H1 (cell line): Measurements from ENCODE around the gene BCAP31. TPM values are rescaled to one million over a fixed set of nuclear protein-coding genes. Genes with fewer than 3 reads are reported as not detected.

Experiments
- CTCF ChIA-PET: fragments of 300-600 bp; sonication (Branson Sonifier 250); formaldehyde crosslinking; loops from one replicate; lab custom pipeline; 2021; ENCODE audit not compliant: partially characterized antibody; lab: Charles Lee
- POLR2A ChIA-PET: fragments of 300-600 bp; sonication (Branson Sonifier 250); formaldehyde crosslinking; loops from one replicate; lab custom pipeline; 2021; ENCODE audit warnings: inconsistent platforms; ENCODE audit not compliant: partially characterized antibody; lab: Charles Lee
- DNase-seq, 2 experiments: peaks; one replicate each; pipeline versions ENCODE4 v3.0.0 to v3.0.0-alpha.2; 2010 to 2022; ENCODE audit warnings: low spot score in 2 of 2, low read depth in 1 of 2, mixed read lengths in 1 of 2
- FAIRE-seq: peaks from 2 replicates; lab custom pipeline; 2011; peaks lifted over from hg19 to GRCh38; lab: Jason Lieb, UNC
- H2AFZ ChIP-seq: 2 replicates; pipeline ENCODE4 v1.8.1; 2012; ENCODE audit warnings: low read length, inconsistent platforms
- H2AK5ac ChIP-seq: 2 replicates; pipeline ENCODE4 v1.6.1; 2013; ENCODE audit warnings: low read depth, low read length
- H2BK120ac ChIP-seq: replicated peaks from 2 replicates; pipeline ENCODE3; 2013; ENCODE audit warnings: low read depth, low read length, inconsistent platforms
- H2BK12ac ChIP-seq: 2 replicates; pipeline ENCODE4 v1.6.1; 2013; ENCODE audit warnings: low read depth, low read length
- H2BK15ac ChIP-seq: 2 replicates; pipeline ENCODE4 v1.6.1; 2013; ENCODE audit warnings: low read length
- H2BK20ac ChIP-seq: 2 replicates; pipeline ENCODE4 v1.6.1; 2013; ENCODE audit warnings: low read length
- H2BK5ac ChIP-seq: 2 replicates; pipeline ENCODE4 v1.6.1; 2013; ENCODE audit warnings: low read depth, low read length
- H3K14ac ChIP-seq: 2 replicates; pipeline ENCODE4 v1.6.1; 2013; ENCODE audit warnings: inconsistent platforms; ENCODE audit not compliant: insufficient read length
- H3K18ac ChIP-seq: 2 replicates; pipeline ENCODE4 v1.6.1; 2013; ENCODE audit warnings: low read length; ENCODE audit errors: extremely low read depth
- H3K23ac ChIP-seq: 2 replicates; pipeline ENCODE4 v1.6.1; 2013; ENCODE audit warnings: inconsistent platforms; ENCODE audit not compliant: insufficient read length
- H3K23me2 ChIP-seq: 2 replicates; pipeline ENCODE4 v1.6.1; 2013; ENCODE audit warnings: low read depth, low read length
- H3K27ac ChIP-seq: 2 replicates; pipeline ENCODE4 v1.6.1; 2011; ENCODE audit warnings: low read depth, low read length, inconsistent platforms
- H3K27me3 ChIP-seq, 4 experiments: replicated peaks in 1 of 4; 1 replicate in 1 of 4; 2 replicates in 3 of 4; pipeline versions ENCODE4 v1.6.1 to v1.8.1; 2011 to 2013; ENCODE audit warnings: low read length in 3 of 4, mild to moderate bottlenecking in 3 of 4, inconsistent platforms in 2 of 4, mixed read lengths in 2 of 4, moderate library complexity in 1 of 4; ENCODE audit not compliant: control insufficient read depth in 3 of 4, insufficient read depth in 3 of 4; ENCODE audit errors: extremely low read depth in 1 of 4
- H3K36me3 ChIP-seq, 4 experiments: 2 replicates each; pipeline versions ENCODE4 v1.6.1 to v1.8.1; 2011 to 2013; ENCODE audit warnings: mild to moderate bottlenecking in 4 of 4, low read length in 3 of 4, moderate library complexity in 2 of 4, control low read depth in 1 of 4, inconsistent platforms in 1 of 4; ENCODE audit not compliant: insufficient read depth in 4 of 4, control insufficient read depth in 2 of 4
- H3K4ac ChIP-seq: replicated peaks from 2 replicates; pipeline ENCODE3; 2013; ENCODE audit warnings: low read length, low read depth, mixed read lengths, inconsistent platforms; ENCODE audit not compliant: insufficient read length
- H3K4me1 ChIP-seq, 4 experiments: replicated peaks in 1 of 4; 1 replicate in 1 of 4; 2 replicates in 3 of 4; pipeline versions ENCODE4 v1.6.1 to v1.8.1; 2011 to 2013; ENCODE audit warnings: low read length in 3 of 4, inconsistent platforms in 2 of 4, mixed read lengths in 1 of 4; ENCODE audit not compliant: insufficient read depth in 4 of 4, control insufficient read depth in 3 of 4
- H3K4me2 ChIP-seq, 2 experiments: 2 replicates each; pipeline versions ENCODE4 v1.6.1 to v1.8.1; 2011 to 2013; ENCODE audit warnings: low read depth in 2 of 2, low read length in 2 of 2, control low read depth in 1 of 2, inconsistent platforms in 1 of 2, mild to moderate bottlenecking in 1 of 2; ENCODE audit not compliant: insufficient read depth in 1 of 2
- H3K4me3 ChIP-seq, 4 experiments: fragments of 200-600, 300-600 bp in 1 of 4; sonication (generic), shearing (Covaris generic), sonication (Bioruptor Twin) in 1 of 4; 2 replicates each; pipeline versions ENCODE4 v1.5.1 to v1.8.1; 2011 to 2016; ENCODE audit warnings: low read length in 4 of 4, low read depth in 3 of 4, control low read depth in 2 of 4, inconsistent platforms in 2 of 4, mild to moderate bottlenecking in 2 of 4, mixed read lengths in 1 of 4, moderate library complexity in 1 of 4; ENCODE audit not compliant: insufficient read depth in 2 of 4; ENCODE audit errors: extremely low read depth in 1 of 4
- H3K56ac ChIP-seq: replicated peaks from 2 replicates; pipeline ENCODE3; 2013; ENCODE audit warnings: low read depth, mild to moderate bottlenecking, mixed read lengths, low read length, inconsistent platforms; ENCODE audit not compliant: insufficient read length
- H3K79me1 ChIP-seq: 2 replicates; pipeline ENCODE4 v1.6.1; 2013; ENCODE audit warnings: low read depth, low read length, control low read depth
- H3K79me2 ChIP-seq, 2 experiments: 2 replicates each; pipeline versions ENCODE4 v1.6.1 to v1.8.1; 2012 to 2013; ENCODE audit warnings: low read length in 2 of 2, mild to moderate bottlenecking in 2 of 2, inconsistent platforms in 1 of 2; ENCODE audit not compliant: insufficient read depth in 2 of 2, control insufficient read depth in 1 of 2
- H3K9ac ChIP-seq, 4 experiments: replicated peaks in 1 of 4; 1 replicate in 1 of 4; 2 replicates in 3 of 4; pipeline versions ENCODE4 v1.6.1 to v1.8.1; 2011 to 2013; ENCODE audit warnings: low read depth in 3 of 4, low read length in 3 of 4, control low read depth in 2 of 4, mild to moderate bottlenecking in 2 of 4, moderate library complexity in 2 of 4, inconsistent platforms in 1 of 4; ENCODE audit errors: extremely low read depth in 1 of 4
- H3K9me3 ChIP-seq, 2 experiments: 2 replicates each; pipeline versions ENCODE4 v1.6.1 to v1.8.1; 2012 to 2013; ENCODE audit warnings: mild to moderate bottlenecking in 2 of 2, moderate library complexity in 2 of 2, control low read depth in 1 of 2, inconsistent platforms in 1 of 2, low read depth in 1 of 2, low read length in 1 of 2, mixed read lengths in 1 of 2; ENCODE audit not compliant: insufficient read depth in 2 of 2
- H4K20me1 ChIP-seq, 2 experiments: replicated peaks in 1 of 2; 2 replicates each; pipeline versions ENCODE3 to v1.8.1; 2011 to 2013; ENCODE audit warnings: inconsistent platforms in 2 of 2, low read length in 2 of 2, mild to moderate bottlenecking in 1 of 2; ENCODE audit not compliant: insufficient read depth in 2 of 2, control insufficient read depth in 1 of 2
- H4K5ac ChIP-seq: 2 replicates; pipeline ENCODE4 v1.6.1; 2013; ENCODE audit warnings: low read length, low read depth, mixed read lengths, inconsistent platforms; ENCODE audit not compliant: insufficient read length
- H4K8ac ChIP-seq: 2 replicates; pipeline ENCODE4 v1.8.0; 2013; ENCODE audit warnings: mild to moderate bottlenecking, moderate library complexity, low read length, inconsistent platforms; ENCODE audit not compliant: insufficient read depth; ENCODE audit errors: extremely low read depth
- H4K91ac ChIP-seq: replicated peaks from 2 replicates; pipeline ENCODE3; 2013; ENCODE audit warnings: low read length, mixed read lengths, inconsistent platforms; ENCODE audit not compliant: insufficient read length
- CBX8 ChIP-seq: fragments of 300-800, 300-1000 bp; sonication (generic); IDR thresholded peaks from 2 replicates; pipeline ENCODE4 v1.7.1; 2016; ENCODE audit warnings: low read depth, low read length, borderline replicate concordance
- CEBPB ChIP-seq: IDR thresholded peaks from 2 replicates; pipeline ENCODE4 v1.6.1; 2012; ENCODE audit warnings: low read depth, low read length
- CHD2 ChIP-seq: IDR thresholded peaks from 2 replicates; pipeline ENCODE4 v1.6.1; 2012; ENCODE audit warnings: low read length, improper control_type of control experiment
- JUN ChIP-seq: IDR thresholded peaks from 2 replicates; pipeline ENCODE4 v1.6.1; 2011; ENCODE audit warnings: low read depth, mild to moderate bottlenecking, improper control_type of control experiment, low read length
- RNF2 ChIP-seq: fragments of 200-900, 300-1000 bp; sonication (generic); IDR thresholded peaks from 2 replicates; pipeline ENCODE4 v1.7.1; 2016; ENCODE audit warnings: borderline replicate concordance, low read depth, mild to moderate bottlenecking, antibody characterized with exemption, low read length; ENCODE audit not compliant: poor library complexity, severe bottlenecking; ENCODE audit errors: missing control alignments
- TAF7 ChIP-seq: optimal IDR thresholded peaks from 2 replicates; pipeline ENCODE3; 2011; ENCODE audit warnings: low read depth, mild to moderate bottlenecking, inconsistent platforms, low read length, moderate library complexity, borderline replicate concordance
- WGBS, 2 experiments: shearing (Covaris generic) in 1 of 2; methylation state at CpG; one replicate each; pipeline versions ENCODE4 v1.1.6 to v1.1.7; 2013 to 2015; ENCODE audit warnings: low lambda C conversion rate in 2 of 2, mixed read lengths in 2 of 2, inconsistent platforms in 1 of 2, low coverage in 1 of 2, missing lambda C conversion rate in 1 of 2; ENCODE audit not compliant: insufficient replicate concordance in 2 of 2, insufficient coverage in 1 of 2, insufficient read length in 1 of 2; ENCODE audit errors: extremely low coverage in 1 of 2, missing lambda C conversion rate in 1 of 2; 5-methylcytosine and 5-hydroxymethylcytosine counted together
- polyA plus RNA-seq, 7 experiments: library from polyadenylated mRNA; depleted of rRNA in 3 of 7; stranded (reverse) in 5 of 7; unstranded in 2 of 7; fragments of >200 nt in 5 of 7; fragments of 200-250 nt in 2 of 7; gene quantifications; 1 replicate in 5 of 7; 2 replicates in 1 of 7; 4 replicates in 1 of 7; pipeline versions ENCODE4 v1.2.1 to v1.2.3, GENCODE V29; 2011 to 2013; ENCODE audit warnings: missing spikeins in 2 of 7, mixed read lengths in 2 of 7
- total RNA-seq: library from RNA; stranded (reverse); fragmentation: NEBNext Ultra II Directional; extraction: Animal tissue kit (Norgen Biotek cat#: 25700); gene quantifications from 2 replicates; pipeline ENCODE4 v1.2.1, GENCODE V29; 2021

The BCAP31 gene
- total and polyA plus RNA-seq, 2 of the 8 experiments (the other 6 are each of a cell fraction or from before 2014, with no cell fraction given): 136 to 159 TPM

DNA sequence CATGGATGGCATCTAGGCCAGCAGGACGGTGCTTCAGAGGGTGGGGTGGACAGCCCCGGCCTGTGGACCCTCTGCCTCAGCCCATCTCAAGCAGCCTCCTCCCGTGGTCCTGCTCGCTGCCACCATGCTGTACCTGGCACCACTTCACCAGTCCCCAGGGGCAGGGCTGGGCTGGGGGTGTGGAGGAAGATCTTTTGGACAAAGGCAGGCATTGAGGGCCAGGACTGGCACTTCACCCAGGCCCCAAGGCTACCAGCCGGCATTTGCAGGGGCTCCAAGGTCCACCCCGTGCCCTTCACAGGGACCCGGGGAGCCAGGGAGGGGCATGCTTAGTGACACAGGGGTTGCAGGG, 40.6 kb upstream of the BCAP31 start:
- 0 out of 2 replicates have a peak overlapping the region, but pooled peaks have one; percentile 61 for H2BK15ac ChIP-seq
- no peak overlapping the region for H2BK120ac ChIP-seq
- H3K14ac ChIP-seq: no peak overlapping the region
- DNase-seq: no peak
- H4K8ac ChIP-seq: no peak overlapping the region
- H3K36me3 ChIP-seq: no peaks in the 10 kb centered on the region
- H2BK12ac ChIP-seq: no peak overlapping the region
- ChIA-PET CTCF (interaction anchor here (0.6 to 3.7 kb wide), 4 partner anchors 14 to 182 kb away, joined by 3 to 16 read pairs (median 5); no protein-coding TSS in a partner anchor), POLR2A (no interaction called here)
- no peak overlapping the region for H4K91ac ChIP-seq
- no peak for FAIRE-seq
- H4K5ac ChIP-seq: no peak overlapping the region
- no peak overlapping the region for H2AK5ac ChIP-seq
- no peak overlapping the region for H3K4ac ChIP-seq
- no peak overlapping the region for H3K4me2 ChIP-seq
- no peaks in the 10 kb centered on the region for H3K79me1 ChIP-seq
- H3K23me2 ChIP-seq: no peaks in the 10 kb centered on the region
- 94% methylated on average over 5 of the region's 7 CpGs; no CpG with 5 or more reads in 1 of the 2 experiments for WGBS, 2 experiments
- H3K56ac ChIP-seq: no peak overlapping the region
- no peak overlapping the region for H3K27ac ChIP-seq
- peaks cover 0 to 8% (median 4%) of the 10 kb centered on the region in 4 experiments; a peak in 5 of 7 replicates for H3K4me1 ChIP-seq
- no peak overlapping the region for H2BK5ac ChIP-seq
- no peak overlapping the region for H3K23ac ChIP-seq
- TF ChIP-seq JUN (no peak), TAF7 (no peak), CHD2 (no peak), CBX8 (no peak), RNF2 (no peak), CEBPB (no peak)
- TF ChIP-seq, all 59 proteins: peak for 0
- Histone ChIP-seq H2AFZ (no peak overlapping the region), H3K9ac (no peak overlapping the region), H3K18ac (no peak overlapping the region), H2BK20ac (no peak overlapping the region), H3K27me3 (no peaks in the 10 kb centered on the region), H4K20me1 (no peaks in the 10 kb centered on the region), H3K79me2 (no peaks in the 10 kb centered on the region), H3K4me3 (no peak overlapping the region), H3K9me3 (no peaks in the 10 kb centered on the region)
